Measurements from ENCODE around the gene CDK2.
A peak's percentile ranks its signal among the peaks of the same experiment; 100 is the strongest.

The CDK2 gene

GRCh38 chr12:55934773-55935172 is 31.9 kb upstream of the CDK2 start:
- TF ChIP-seq CEBPB (IDR thresholded peaks at IDR 0.05), result no peak
- no peak for TF ChIP-seq TEAD4 (IDR thresholded peaks at IDR 0.05)
- TF ChIP-seq REST (IDR thresholded peaks at IDR 0.05; ENCODE audit: low read depth), result no peak
- no peak for TF ChIP-seq FOXM1 (IDR thresholded peaks at IDR 0.05; ENCODE audit: borderline replicate concordance, low read depth)
- no peak for TF ChIP-seq NFIC (IDR thresholded peaks at IDR 0.05)
- TF ChIP-seq EGR1 (IDR thresholded peaks at IDR 0.05), result no peak
- TF ChIP-seq EP300 (IDR thresholded peaks at IDR 0.05; ENCODE audit: borderline replicate concordance), result no peak
- TF ChIP-seq RAD21 (IDR thresholded peaks at IDR 0.05; ENCODE audit: low read depth), result no peak

DNA sequence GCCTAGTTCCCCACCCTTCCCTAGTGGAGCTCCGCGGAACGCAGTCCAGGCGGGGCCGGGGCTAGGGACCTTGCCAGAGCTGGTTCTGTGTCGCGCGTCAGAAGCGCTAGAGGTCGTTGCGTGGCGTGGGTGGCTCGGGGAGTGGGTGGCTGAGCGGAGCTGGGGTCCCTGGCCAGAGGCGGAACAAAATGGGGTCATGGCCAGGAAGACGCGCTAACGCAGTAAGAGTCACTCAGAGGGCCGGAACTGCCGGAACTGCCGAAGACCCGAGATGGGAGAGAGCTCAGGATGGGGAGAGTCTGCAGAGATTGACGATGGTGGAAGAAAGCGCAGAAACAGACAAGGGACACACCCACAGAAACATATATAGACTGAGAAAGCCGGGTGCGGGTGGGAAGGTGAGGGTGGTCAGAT is 30.9 kb upstream of the CDK2 start:
- TF ChIP-seq NFIC (IDR thresholded peaks at IDR 0.05), result no peak
- TF ChIP-seq, protein P1, sequence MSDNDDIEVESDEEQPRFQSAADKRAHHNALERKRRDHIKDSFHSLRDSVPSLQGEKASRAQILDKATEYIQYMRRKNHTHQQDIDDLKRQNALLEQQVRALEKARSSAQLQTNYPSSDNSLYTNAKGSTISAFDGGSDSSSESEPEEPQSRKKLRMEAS (IDR thresholded peaks at IDR 0.05), result no peak
- TF ChIP-seq ZBTB7A (IDR thresholded peaks at IDR 0.05; ENCODE audit: low read depth), result no peak
- no peak for TF ChIP-seq EP300 (IDR thresholded peaks at IDR 0.05; ENCODE audit: borderline replicate concordance)
- no peak for TF ChIP-seq TCF12 (IDR thresholded peaks at IDR 0.05; ENCODE audit: low read depth)
- no peak for TF ChIP-seq YY1 (IDR thresholded peaks at IDR 0.05; ENCODE audit: low read depth)
- TF ChIP-seq CEBPB (IDR thresholded peaks at IDR 0.05), result no peak
- TF ChIP-seq TAF1 (IDR thresholded peaks at IDR 0.05; ENCODE audit: low read depth), result no peak
- TF ChIP-seq REST (IDR thresholded peaks at IDR 0.05; ENCODE audit: low read depth), result no peak
- TF ChIP-seq CREB1 (IDR thresholded peaks at IDR 0.05; ENCODE audit: low read depth), result no peak
- no peak for TF ChIP-seq TEAD4 (IDR thresholded peaks at IDR 0.05)
- TF ChIP-seq RAD21 (IDR thresholded peaks at IDR 0.05; ENCODE audit: low read depth), result no peak
- TF ChIP-seq, protein P2, sequence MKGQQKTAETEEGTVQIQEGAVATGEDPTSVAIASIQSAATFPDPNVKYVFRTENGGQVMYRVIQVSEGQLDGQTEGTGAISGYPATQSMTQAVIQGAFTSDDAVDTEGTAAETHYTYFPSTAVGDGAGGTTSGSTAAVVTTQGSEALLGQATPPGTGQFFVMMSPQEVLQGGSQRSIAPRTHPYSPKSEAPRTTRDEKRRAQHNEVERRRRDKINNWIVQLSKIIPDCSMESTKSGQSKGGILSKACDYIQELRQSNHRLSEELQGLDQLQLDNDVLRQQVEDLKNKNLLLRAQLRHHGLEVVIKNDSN (IDR thresholded peaks at IDR 0.05), result no peak
- TF ChIP-seq EGR1 (IDR thresholded peaks at IDR 0.05), result no peak
- no peak for TF ChIP-seq FOXM1 (IDR thresholded peaks at IDR 0.05; ENCODE audit: borderline replicate concordance, low read depth)

DNA sequence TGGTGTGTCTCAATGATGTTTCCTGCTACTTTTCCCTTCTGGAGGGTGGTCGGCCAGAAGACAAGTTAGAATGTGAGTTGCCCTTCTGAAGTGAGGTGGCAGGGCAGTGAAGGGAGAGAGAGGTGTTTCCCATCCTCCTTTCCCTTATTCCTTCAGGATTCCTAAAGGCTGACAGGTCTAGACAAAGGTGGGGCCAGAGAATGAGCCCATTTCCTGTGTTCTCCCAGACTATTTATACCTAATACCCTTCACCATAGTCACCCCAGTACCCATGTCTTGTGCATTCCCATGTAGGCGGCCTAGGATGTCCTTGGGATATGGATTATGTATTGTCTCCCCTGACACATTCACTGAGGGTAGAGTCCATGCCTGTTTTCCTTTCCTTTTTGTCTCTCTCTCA is 28.6 kb upstream of the CDK2 start:
- TF ChIP-seq REST (IDR thresholded peaks at IDR 0.05; ENCODE audit: low read depth) (no peak), ZBTB7A (IDR thresholded peaks at IDR 0.05; ENCODE audit: low read depth) (no peak), NFIC (IDR thresholded peaks at IDR 0.05) (no peak), TAF1 (IDR thresholded peaks at IDR 0.05; ENCODE audit: low read depth) (no peak), YY1 (IDR thresholded peaks at IDR 0.05; ENCODE audit: low read depth) (no peak)
- TF ChIP-seq, protein P1 (IDR thresholded peaks at IDR 0.05), result no peak

- TF ChIP-seq ZBTB7A (IDR thresholded peaks at IDR 0.05; ENCODE audit: low read depth), result no peak
Measured at GRCh38 chr12:55938826-55939501, 27.7 kb upstream of the CDK2 start.

DNA sequence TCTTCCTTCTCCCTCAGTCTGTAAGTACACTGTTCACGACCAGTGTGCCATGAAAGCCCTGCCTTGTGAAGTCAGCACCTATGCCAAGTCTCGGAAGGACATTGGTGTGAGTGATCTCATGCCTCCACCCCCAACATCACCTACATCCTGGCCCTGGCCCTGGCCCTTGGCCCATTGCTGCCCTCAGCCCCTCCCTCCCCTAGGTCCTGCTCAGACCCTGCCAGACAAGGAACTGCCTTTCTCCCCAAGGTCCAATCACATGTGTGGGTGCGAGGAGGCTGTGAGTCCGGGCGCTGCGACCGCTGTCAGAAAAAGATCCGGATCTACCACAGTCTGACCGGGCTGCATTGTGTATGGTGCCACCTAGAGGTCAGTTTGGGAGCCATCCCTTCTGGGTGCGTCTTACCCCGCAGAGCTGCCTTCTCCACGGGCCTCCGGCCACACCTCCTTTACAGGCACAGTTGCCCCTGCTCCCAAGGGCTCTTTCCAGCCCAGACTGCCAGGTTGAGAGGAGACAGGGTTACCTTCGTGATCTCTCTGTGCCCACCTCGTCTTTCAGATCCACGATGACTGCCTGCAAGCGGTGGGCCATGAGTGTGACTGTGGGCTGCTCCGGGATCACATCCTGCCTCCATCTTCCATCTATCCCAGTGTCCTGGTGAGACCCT is 26.4 kb upstream of the CDK2 start:
- peak; percentile 39; the same call in 1 of the 2 replicates for TF ChIP-seq TAF1 (IDR thresholded peaks at IDR 0.05; ENCODE audit: low read depth)
- TF ChIP-seq CEBPB (IDR thresholded peaks at IDR 0.05), result no peak
- peak; percentile 37; the same call in 1 of the 2 replicates for TF ChIP-seq EP300 (IDR thresholded peaks at IDR 0.05; ENCODE audit: borderline replicate concordance)
- TF ChIP-seq REST (IDR thresholded peaks at IDR 0.05; ENCODE audit: low read depth), result no peak
- TF ChIP-seq CREB1 (IDR thresholded peaks at IDR 0.05; ENCODE audit: low read depth), result no peak
- TF ChIP-seq NFIC (IDR thresholded peaks at IDR 0.05), result peak; percentile 50
- TF ChIP-seq RAD21 (IDR thresholded peaks at IDR 0.05; ENCODE audit: low read depth), result peak; percentile 92
- TF ChIP-seq TCF12 (IDR thresholded peaks at IDR 0.05; ENCODE audit: low read depth), result no peak
- 0 out of 2 replicates have a peak, but pooled peaks have one; percentile 41 for TF ChIP-seq YY1 (IDR thresholded peaks at IDR 0.05; ENCODE audit: low read depth)
- TF ChIP-seq ZBTB7A (IDR thresholded peaks at IDR 0.05; ENCODE audit: low read depth), result no peak
- TF ChIP-seq FOXM1 (IDR thresholded peaks at IDR 0.05; ENCODE audit: borderline replicate concordance, low read depth), result no peak
- TF ChIP-seq, protein P1 (IDR thresholded peaks at IDR 0.05), result peak; percentile 84
- TF ChIP-seq TEAD4 (IDR thresholded peaks at IDR 0.05), result no peak
